GM21619 (cell line): Measurements from ENCODE around the gene EIF4G2.
A peak's percentile ranks its signal among the peaks of the same experiment; 100 is the strongest.

Source experiments
- ATAC-seq: cut with Tn5 transposase; IDR thresholded peaks from one replicate; pipeline ENCODE4 v1.9.1; 2021; ENCODE audit not compliant: unreplicated experiment

EIF4G2 gene

GRCh38 chr11:10809373-10810160 lies 841 bp upstream of the EIF4G2 start:
- peak; percentile 12 for ATAC-seq

- ATAC-seq, result peak; percentile 3
Observed at GRCh38 chr11:10808235-10808552, 532 bp downstream of the EIF4G2 start.

GRCh38 chr11:10807493-10808234 lies 1.1 kb downstream of the EIF4G2 start:
- ATAC-seq, result no peak

GRCh38 chr11:10806206-10806605 lies 2.5 kb downstream of the EIF4G2 start:
- no peak for ATAC-seq

- ATAC-seq, result no peak
Observed at GRCh38 chr11:10805741-10806140, 3.0 kb downstream of the EIF4G2 start.

GRCh38 chr11:10803676-10804075 lies 5.0 kb downstream of the EIF4G2 start:
- no peak for ATAC-seq

GRCh38 chr11:10800292-10800691 lies 8.4 kb downstream of the EIF4G2 start:
- ATAC-seq, result no peak

GRCh38 chr11:10798330-10798928 lies 10.3 kb downstream of the EIF4G2 start:
- ATAC-seq, result no peak

GRCh38 chr11:10797531-10797930 lies 11.2 kb downstream of the EIF4G2 start:
- ATAC-seq, result no peak

- no peak for ATAC-seq
Observed at GRCh38 chr11:10797001-10797400, 11.7 kb downstream of the EIF4G2 start.

GRCh38 chr11:10796191-10796590 lies 12.5 kb downstream of the EIF4G2 start:
- ATAC-seq, result no peak

GRCh38 chr11:10793470-10794255 lies 15.1 kb downstream of the EIF4G2 start:
- no peak for ATAC-seq

- ATAC-seq, result peak; percentile 92
Observed at GRCh38 chr11:10792385-10793068, 16.2 kb downstream of the EIF4G2 start.

- ATAC-seq, result no peak
Observed at GRCh38 chr11:10786451-10786850, 22.3 kb downstream of the EIF4G2 start.

GRCh38 chr11:10785146-10785474 lies 23.6 kb downstream of the EIF4G2 start:
- no peak for ATAC-seq

- ATAC-seq, result no peak
Observed at GRCh38 chr11:10784232-10785145, 24.2 kb downstream of the EIF4G2 start.

- ATAC-seq, result no peak
Observed at GRCh38 chr11:10780040-10780439, 28.7 kb downstream of the EIF4G2 start.

GRCh38 chr11:10779086-10779485 lies 29.6 kb downstream of the EIF4G2 start:
- no peak for ATAC-seq

GRCh38 chr11:10778217-10778970 lies 30.3 kb downstream of the EIF4G2 start:
- no peak for ATAC-seq
